ENCODE measurements around the gene ZDHHC1. TPM values are rescaled to one million over a fixed set of nuclear protein-coding genes. Genes with fewer than 3 reads are reported as not detected.
"Not testable (repeated sequence)": the region's sequence is repeated elsewhere in the genome, so short reads cannot be mapped to it uniquely, and the experiment has no call there.

The ZDHHC1 gene
- total and polyA plus RNA-seq, 8 donors, result 14.4 to 24.1 (median 17.9) TPM

DNA sequence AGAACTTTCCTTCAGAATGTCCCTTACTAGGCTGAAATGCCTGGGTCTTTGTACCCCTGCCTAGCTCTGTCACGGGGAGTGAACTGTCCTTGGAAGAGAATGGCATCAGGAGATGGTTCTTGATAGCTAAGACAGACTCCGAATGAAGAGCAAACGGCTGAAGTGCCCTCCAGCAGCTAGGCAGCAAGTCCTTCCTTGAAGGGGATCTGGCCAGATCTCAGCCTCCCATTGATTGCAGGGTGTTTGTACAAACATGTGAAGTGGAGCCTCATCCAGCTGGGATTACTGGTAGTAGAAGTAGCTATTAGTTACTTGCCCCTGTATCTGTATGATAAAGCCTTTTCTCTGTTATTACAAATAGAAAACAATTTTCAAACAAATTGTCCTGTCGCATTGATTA is 58.7 kb downstream of the ZDHHC1 start:
- H3K36me3 ChIP-seq, result no peaks in the 10 kb centered on the region
- DNase-seq, result no peak
- intact Hi-C loops (cut with DNase I), result no loop called here
- H3K9me3 ChIP-seq, result no peaks in the 10 kb centered on the region
- no peak overlapping the region for H3K27ac ChIP-seq
- H3K4me1 ChIP-seq, result no peaks in the 10 kb centered on the region
- ATAC-seq, result peak; percentile 68
- H3K27me3 ChIP-seq, result no peaks in the 10 kb centered on the region
- no peak overlapping the region for H3K4me3 ChIP-seq
- no peak for TF ChIP-seq CTCF (IDR thresholded peaks at IDR 0.05)

GRCh38 chr16:67356396-67356795 is 59.9 kb downstream of the ZDHHC1 start:
- no peak for DNase-seq
- Histone ChIP-seq H3K4me1 (no peaks in the 10 kb centered on the region), H3K36me3 (no peaks in the 10 kb centered on the region), H3K4me3 (no peak overlapping the region), H3K27me3 (no peaks in the 10 kb centered on the region), H3K9me3 (no peaks in the 10 kb centered on the region), H3K27ac (no peak overlapping the region)
- intact Hi-C loops (cut with DNase I), result no loop called here
- no peak for ATAC-seq
- TF ChIP-seq CTCF (IDR thresholded peaks at IDR 0.05), result no peak

DNA sequence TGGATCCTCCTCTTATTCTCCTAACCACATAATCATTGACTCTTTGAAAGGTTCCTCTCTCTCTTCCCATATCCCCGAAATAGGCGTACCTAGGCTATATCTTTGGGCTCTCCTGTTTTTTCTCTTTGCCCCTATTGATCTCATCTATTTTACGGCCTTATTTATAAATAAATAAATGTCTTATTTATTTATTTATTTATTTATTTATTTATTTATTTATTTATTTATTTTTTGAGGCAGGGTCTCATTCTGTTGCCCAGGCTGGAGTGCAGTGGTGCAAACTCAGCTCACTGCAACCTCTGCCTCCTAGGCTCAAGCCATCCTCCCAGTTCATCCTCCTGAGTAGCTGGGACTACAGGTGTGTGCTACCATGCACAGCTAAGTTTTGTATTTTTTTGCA is 63.8 kb downstream of the ZDHHC1 start:
- intact Hi-C loops (cut with DNase I); H3K4me1 ChIP-seq; H3K36me3 ChIP-seq; DNase-seq; ATAC-seq; H3K9me3 ChIP-seq; H3K27ac ChIP-seq; H3K27me3 ChIP-seq; H3K4me3 ChIP-seq: not testable (repeated sequence)

DNA sequence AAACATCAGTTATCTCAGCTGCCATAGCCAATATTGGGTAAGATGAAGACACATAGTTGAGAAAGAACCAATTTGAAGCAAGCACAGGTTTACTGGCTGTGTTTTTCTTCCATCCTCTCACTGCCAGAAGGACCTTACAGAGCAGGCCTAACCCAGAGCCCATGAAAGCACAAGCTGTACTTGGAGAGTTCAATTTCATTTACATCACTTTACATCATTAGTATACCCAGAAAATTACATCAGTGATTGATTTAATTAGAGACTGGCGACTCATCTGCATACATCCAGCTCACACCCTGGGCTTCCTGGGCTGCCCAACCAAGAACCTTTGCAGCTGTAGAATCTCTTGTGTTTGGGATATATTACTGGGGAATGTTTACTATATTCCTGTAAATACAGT is 66.0 kb downstream of the ZDHHC1 start:
- H3K27ac ChIP-seq, result no peak overlapping the region
- intact Hi-C loops (cut with DNase I), result no loop called here
- no peak for DNase-seq
- no peak for TF ChIP-seq CTCF (IDR thresholded peaks at IDR 0.05)
- no peak overlapping the region for H3K4me3 ChIP-seq
- no peaks in the 10 kb centered on the region for H3K36me3 ChIP-seq
- peaks cover 0 to 7% of the 10 kb centered on the region in 2 donors for H3K4me1 ChIP-seq
- H3K27me3 ChIP-seq, result no peaks in the 10 kb centered on the region
- H3K9me3 ChIP-seq, result no peaks in the 10 kb centered on the region
- no peak for ATAC-seq

DNA sequence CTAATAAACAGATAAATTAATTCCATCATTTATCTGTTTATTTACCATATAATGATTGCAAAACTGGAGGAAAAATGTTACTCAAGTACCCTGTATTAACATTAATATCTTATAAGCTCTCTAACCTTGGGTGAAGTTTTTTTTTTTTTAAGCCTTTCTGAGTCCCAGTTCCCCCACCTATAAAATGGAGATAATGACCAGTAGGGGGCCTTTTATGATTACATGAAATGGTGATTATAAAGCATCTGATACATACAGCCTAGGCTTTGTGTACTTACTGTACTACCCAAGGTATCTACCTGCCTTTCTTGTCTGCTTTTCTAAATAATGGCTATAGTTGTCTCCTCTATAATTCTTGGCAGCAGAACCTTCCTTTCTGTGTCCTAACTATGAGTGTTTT is 67.1 kb downstream of the ZDHHC1 start:
- Histone ChIP-seq H3K4me3 (no peak overlapping the region), H3K4me1 (peaks cover 0 to 13% of the 10 kb centered on the region in 2 donors), H3K27ac (no peak overlapping the region), H3K9me3 (no peaks in the 10 kb centered on the region), H3K27me3 (no peaks in the 10 kb centered on the region), H3K36me3 (no peaks in the 10 kb centered on the region)
- intact Hi-C loops (cut with DNase I), result no loop called here
- TF ChIP-seq CTCF (IDR thresholded peaks at IDR 0.05), result peak; percentile 33 to 50
- ATAC-seq (peak; percentile 83), DNase-seq (no peak)

DNA sequence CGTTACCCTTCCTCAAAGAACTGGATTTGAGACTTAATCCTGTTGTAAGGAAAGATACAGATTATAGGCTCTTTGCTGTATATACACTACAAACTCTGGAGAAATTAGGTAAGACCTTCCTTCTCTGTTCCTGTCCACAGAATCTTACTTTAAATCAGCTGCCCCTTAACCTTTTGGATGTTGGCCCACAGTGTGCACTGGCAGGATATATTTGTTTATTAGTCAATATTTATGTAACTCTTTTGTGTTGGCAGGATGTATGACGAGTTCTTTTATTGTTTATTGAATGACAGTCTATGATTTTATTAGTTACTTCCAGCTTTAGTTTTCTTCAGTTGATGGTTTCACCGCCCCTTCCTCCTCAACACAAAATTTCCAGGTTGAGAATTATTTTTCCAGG is 69.9 kb downstream of the ZDHHC1 start:
- peaks cover 0 to 13% of the 10 kb centered on the region in 2 donors for H3K4me1 ChIP-seq
- TF ChIP-seq CTCF (IDR thresholded peaks at IDR 0.05), result no peak
- peak overlapping the region; percentile 53 to 63 for H3K27ac ChIP-seq
- H3K27me3 ChIP-seq, result no peaks in the 10 kb centered on the region
- ATAC-seq (no peak), DNase-seq (no peak)
- intact Hi-C loops (cut with DNase I), result no loop called here
- H3K9me3 ChIP-seq, result no peaks in the 10 kb centered on the region
- H3K36me3 ChIP-seq, result no peaks in the 10 kb centered on the region
- no peak overlapping the region for H3K4me3 ChIP-seq
